Heart right ventricle (tissue), 16 donors: ENCODE results near the gene PSENEN. TPM values are rescaled to one million over a fixed set of nuclear protein-coding genes. Genes with fewer than 3 reads are reported as not detected.

Source experiments
- ATAC-seq, 8 donors: fragments of 200-7000 bp; cut with Tn5 transposase; one replicate each; pipeline ENCODE4 v1.9.1; 2020; ENCODE audit warnings: mild to moderate bottlenecking in 8 of 8, moderate library complexity in 8 of 8, moderate number of reproducible peaks in 1 of 8
- DNase-seq, 2 donors: peaks; one replicate each; pipeline ENCODE4 v3.0.0-alpha.2; 2020
- H3K27ac ChIP-seq, 10 donors: fragments of 200-600 bp; sonication (generic) in 2 of 10; one replicate each; pipeline versions ENCODE4 v1.5.0 to v1.8.0; 2020 to 2022; ENCODE audit warnings: mild to moderate bottlenecking in 3 of 10
- H3K27me3 ChIP-seq, 7 donors: fragments of 200-600 bp; one replicate each; pipeline ENCODE4 v1.8.0; 2021 to 2022; ENCODE audit warnings: mild to moderate bottlenecking in 2 of 7
- H3K36me3 ChIP-seq, 9 donors: fragments of 200-600 bp; sonication (generic) in 1 of 9; one replicate each; pipeline versions ENCODE4 v1.5.0 to v1.8.0; 2020 to 2022; ENCODE audit warnings: mild to moderate bottlenecking in 2 of 9
- H3K4me1 ChIP-seq, 9 donors: fragments of 200-600 bp; sonication (generic) in 1 of 9; one replicate each; pipeline versions ENCODE4 v1.5.0 to v1.8.0; 2020 to 2022; ENCODE audit warnings: mild to moderate bottlenecking in 4 of 9
- H3K4me3 ChIP-seq, 10 donors: fragments of 200-600 bp; sonication (generic) in 2 of 10; one replicate each; pipeline versions ENCODE4 v1.5.0 to v1.8.0; 2020 to 2022; ENCODE audit warnings: mild to moderate bottlenecking in 7 of 10, moderate library complexity in 2 of 10
- H3K9me3 ChIP-seq, 11 donors: fragments of 200-600 bp in 10 of 11; sonication (generic) in 2 of 11; one replicate each; pipeline versions ENCODE4 v1.5.0 to v1.8.0; 2013 to 2022; ENCODE audit warnings: mild to moderate bottlenecking in 2 of 11, control low read depth in 1 of 11, moderate library complexity in 1 of 11
- WGBS, 2 donors: extraction: QIAGEN DNeasy Blood & Tissue Kit; methylation state at CpG; one replicate each; pipeline ENCODE4 v1.1.7; 2013; ENCODE audit warnings: inconsistent platforms in 1 of 2; 5-methylcytosine and 5-hydroxymethylcytosine counted together
- intact Hi-C, 10 donors: fragments of 100-400 bp; cut with DNase I; formaldehyde crosslinking; loops; one replicate each; pipeline versions ENCODE4 v1.11.1 to v1.14.2; 2022
- polyA plus RNA-seq, 2 donors: library from polyadenylated mRNA; stranded (reverse); fragments of 200-250 nt; gene quantifications; one replicate each; pipeline ENCODE4 v1.2.3, GENCODE V29; 2013
- total RNA-seq, 10 donors: library from RNA; stranded (reverse); fragmentation: NEBNext Ultra II Directional in 3 of 10; extraction: Animal tissue kit (Norgen Biotek cat#: 25700) in 3 of 10; gene quantifications; one replicate each; pipeline versions ENCODE4 v1.2.1 to v1.2.4, GENCODE V29; 2021 to 2023
- TF ChIP-seq, protein P1 (sequence below), 9 donors: fragments of 200-600 bp; sonication (generic) in 2 of 9; IDR thresholded peaks; one replicate each; pipeline versions ENCODE4 v1.5.0 to v1.8.0; 2021 to 2022; ENCODE audit warnings: antibody characterized with exemption in 9 of 9, mild to moderate bottlenecking in 5 of 9, moderate library complexity in 1 of 9
- donor health status: Arrhythmogenic right ventricular cardiomyopathy.
- donor health status: ischemic (EF 13 %, LVEDD 7.1; RV severe dilation, severe dysfunction).
- donor health status: healthy with polysubstance abuse.
- donor health status: DM: no; HTN: yes; CAD: no.
- donor health status: DM: no; HTN: no; CAD: no.
- donor health status: ischemic (EF 25% LVEDD 6.9; RV normal size, moderate dysfunction).
- donor health status: ischemic (EF 25% LVEDD 5.7; RV mildly dilated, moderate dysfunction).
- donor health status: healthy.
- donor health status: DM: yes; HTN: yes; CAD: no.
- donor health status: Ischemic cardiomyopathy.
- donor health status: ischemic (EF 35%, LVEDD 5.7; RV mildly dilated, moderate dysfunction).
- donor health status: nonischemic (EF 11% LVEDD 7.7; RV severe dilation, severe dysfunction).
- donor health status: DM: yes; HTN: yes; CAD: no.
- donor health status: PGD.
- donor health status: ischemic (EF 29% LVEDD 5.4; RV normal size, mild dysfunction).
- donor health status: nonischemic (EF 23%, LVEDD 6.1; RV moderate dilation, normal function).

The PSENEN gene
- total and polyA plus RNA-seq, 12 donors = 34.8 to 149 (median 47.2) TPM

DNA sequence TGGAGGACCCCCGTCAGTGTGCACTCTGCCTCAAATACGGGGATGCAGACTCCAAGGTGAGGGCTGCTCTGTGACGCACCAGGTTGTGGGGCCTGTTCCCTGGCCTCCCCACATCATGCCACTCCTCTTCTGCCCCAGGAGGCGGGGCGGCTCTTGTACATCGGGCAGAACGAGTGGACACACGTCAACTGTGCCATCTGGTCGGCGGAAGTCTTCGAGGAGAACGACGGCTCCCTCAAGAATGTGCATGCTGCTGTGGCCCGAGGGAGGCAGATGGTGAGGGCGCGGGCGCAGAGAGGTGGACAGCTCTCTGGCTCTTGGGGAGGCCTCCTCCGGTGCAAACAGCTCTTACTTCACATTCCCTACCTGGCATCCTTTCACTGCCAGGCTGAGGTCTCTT lies 16.4 kb upstream of the PSENEN start:
- intact Hi-C loops = loop anchor here in 1 of 10 donors (2.0 kb wide), 1 partner anchor 68 kb away; no protein-coding TSS in a partner anchor
- peaks cover 8 to 100% (median 91%) of the 10 kb centered on the region in 9 donors for H3K36me3 ChIP-seq
- no peaks in the 10 kb centered on the region for H3K9me3 ChIP-seq
- no peaks in the 10 kb centered on the region for H3K4me1 ChIP-seq
- no peaks in the 10 kb centered on the region for H3K27me3 ChIP-seq
- no peak overlapping the region for H3K4me3 ChIP-seq
- no peak for ATAC-seq
- 90 to 93% methylated on average over 18 of the region's 18 CpGs for WGBS, 2 donors
- TF ChIP-seq, protein P1, sequence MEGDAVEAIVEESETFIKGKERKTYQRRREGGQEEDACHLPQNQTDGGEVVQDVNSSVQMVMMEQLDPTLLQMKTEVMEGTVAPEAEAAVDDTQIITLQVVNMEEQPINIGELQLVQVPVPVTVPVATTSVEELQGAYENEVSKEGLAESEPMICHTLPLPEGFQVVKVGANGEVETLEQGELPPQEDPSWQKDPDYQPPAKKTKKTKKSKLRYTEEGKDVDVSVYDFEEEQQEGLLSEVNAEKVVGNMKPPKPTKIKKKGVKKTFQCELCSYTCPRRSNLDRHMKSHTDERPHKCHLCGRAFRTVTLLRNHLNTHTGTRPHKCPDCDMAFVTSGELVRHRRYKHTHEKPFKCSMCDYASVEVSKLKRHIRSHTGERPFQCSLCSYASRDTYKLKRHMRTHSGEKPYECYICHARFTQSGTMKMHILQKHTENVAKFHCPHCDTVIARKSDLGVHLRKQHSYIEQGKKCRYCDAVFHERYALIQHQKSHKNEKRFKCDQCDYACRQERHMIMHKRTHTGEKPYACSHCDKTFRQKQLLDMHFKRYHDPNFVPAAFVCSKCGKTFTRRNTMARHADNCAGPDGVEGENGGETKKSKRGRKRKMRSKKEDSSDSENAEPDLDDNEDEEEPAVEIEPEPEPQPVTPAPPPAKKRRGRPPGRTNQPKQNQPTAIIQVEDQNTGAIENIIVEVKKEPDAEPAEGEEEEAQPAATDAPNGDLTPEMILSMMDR (IDR thresholded peaks at IDR 0.05) = no peak
- H3K27ac ChIP-seq = no peak overlapping the region
- no peak for DNase-seq

DNA sequence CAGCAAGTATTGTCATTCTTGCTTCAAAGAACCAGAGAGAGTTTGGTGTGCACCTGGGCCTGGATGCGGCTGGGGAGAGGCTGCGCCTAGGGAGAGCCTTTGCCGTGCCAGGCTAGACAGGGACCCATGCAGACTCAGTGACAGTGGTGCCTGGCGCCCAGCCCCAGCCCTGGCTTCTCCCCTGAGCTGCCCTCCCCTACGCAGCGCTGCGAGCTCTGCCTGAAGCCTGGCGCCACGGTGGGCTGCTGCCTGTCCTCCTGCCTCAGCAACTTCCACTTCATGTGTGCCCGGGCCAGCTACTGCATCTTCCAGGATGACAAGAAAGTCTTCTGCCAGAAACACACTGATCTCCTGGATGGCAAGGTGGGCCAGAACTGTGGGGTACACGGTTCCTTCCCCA lies 15.7 kb upstream of the PSENEN start:
- ATAC-seq (no peak), DNase-seq (no peak)
- intact Hi-C loops = loop anchor here in 1 of 10 donors (2.0 kb wide), 1 partner anchor 67 kb away; no protein-coding TSS in a partner anchor
- no peaks in the 10 kb centered on the region for H3K27me3 ChIP-seq
- H3K4me1 ChIP-seq = no peaks in the 10 kb centered on the region
- H3K4me3 ChIP-seq = no peak overlapping the region
- no peak overlapping the region for H3K27ac ChIP-seq
- TF ChIP-seq, protein P1 (IDR thresholded peaks at IDR 0.05) = no peak
- peaks cover 8 to 100% (median 87%) of the 10 kb centered on the region in 9 donors for H3K36me3 ChIP-seq
- WGBS, 2 donors = 94 to 95% methylated on average over 11 of the region's 11 CpGs
- no peaks in the 10 kb centered on the region for H3K9me3 ChIP-seq

DNA sequence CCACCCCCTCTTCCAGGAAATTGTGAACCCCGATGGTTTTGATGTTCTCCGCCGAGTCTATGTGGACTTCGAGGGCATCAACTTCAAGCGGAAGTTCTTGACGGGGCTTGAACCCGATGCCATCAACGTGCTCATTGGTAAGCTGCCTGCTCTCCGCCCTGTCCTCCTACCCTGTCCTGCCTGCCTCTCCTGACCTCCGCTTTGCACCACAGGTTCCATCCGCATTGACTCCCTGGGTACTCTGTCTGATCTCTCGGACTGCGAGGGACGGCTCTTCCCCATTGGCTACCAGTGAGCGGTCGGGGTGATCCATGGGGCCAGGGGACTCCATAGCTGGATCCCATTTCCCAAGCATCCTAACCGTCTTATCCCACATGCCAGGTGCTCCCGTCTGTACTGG lies 15.1 kb upstream of the PSENEN start:
- intact Hi-C loops = no loop called here
- Histone ChIP-seq H3K4me1 (no peaks in the 10 kb centered on the region), H3K27ac (no peak overlapping the region), H3K36me3 (peaks cover 8 to 100% (median 82%) of the 10 kb centered on the region in 9 donors), H3K9me3 (no peaks in the 10 kb centered on the region), H3K27me3 (no peaks in the 10 kb centered on the region), H3K4me3 (no peak overlapping the region)
- ATAC-seq (no peak), DNase-seq (no peak)
- TF ChIP-seq, protein P1 (IDR thresholded peaks at IDR 0.05) = no peak
- 95 to 96% methylated on average over 18 of the region's 18 CpGs for WGBS, 2 donors

DNA sequence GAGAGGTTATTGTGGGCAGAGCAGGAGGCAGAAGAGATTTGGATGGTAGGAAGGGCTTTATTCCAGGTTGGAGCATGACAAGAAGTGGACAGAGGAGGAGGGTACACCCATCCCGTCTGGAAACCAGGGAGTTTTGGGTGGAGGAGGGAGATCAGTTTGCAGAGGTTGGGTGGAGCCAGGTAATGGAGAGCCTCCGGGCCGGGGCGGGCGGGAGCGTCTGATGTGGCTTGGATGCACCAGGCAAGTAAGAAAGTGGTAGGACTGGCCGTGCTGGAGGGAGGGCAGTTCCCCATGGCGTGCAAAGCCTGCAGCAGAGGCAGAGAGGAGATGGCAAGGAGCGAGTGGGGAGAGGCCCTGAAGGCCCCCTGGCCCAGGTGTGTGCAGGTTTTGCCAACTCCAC lies 14.1 kb upstream of the PSENEN start:
- 87 to 88% methylated on average over 9 of the region's 9 CpGs for WGBS, 2 donors
- Histone ChIP-seq H3K4me1 (no peaks in the 10 kb centered on the region), H3K27me3 (no peaks in the 10 kb centered on the region), H3K27ac (no peak overlapping the region), H3K9me3 (no peaks in the 10 kb centered on the region), H3K36me3 (peaks cover 8 to 100% (median 81%) of the 10 kb centered on the region in 9 donors), H3K4me3 (no peak overlapping the region)
- intact Hi-C loops = no loop called here
- ATAC-seq (no peak), DNase-seq (no peak)
- TF ChIP-seq, protein P1 (IDR thresholded peaks at IDR 0.05) = no peak
